HG03045 (cell line): Measurements from ENCODE around the gene ZP3.
"Not testable (repeated sequence)": the region's sequence is repeated elsewhere in the genome, so short reads cannot be mapped to it uniquely, and the experiment has no call there.

Experiments
- ATAC-seq: cut with Tn5 transposase; IDR thresholded peaks from one replicate; pipeline ENCODE4 v1.9.1; 2021; ENCODE audit warnings: mild to moderate bottlenecking, moderate library complexity; ENCODE audit not compliant: unreplicated experiment

Gene ZP3

DNA sequence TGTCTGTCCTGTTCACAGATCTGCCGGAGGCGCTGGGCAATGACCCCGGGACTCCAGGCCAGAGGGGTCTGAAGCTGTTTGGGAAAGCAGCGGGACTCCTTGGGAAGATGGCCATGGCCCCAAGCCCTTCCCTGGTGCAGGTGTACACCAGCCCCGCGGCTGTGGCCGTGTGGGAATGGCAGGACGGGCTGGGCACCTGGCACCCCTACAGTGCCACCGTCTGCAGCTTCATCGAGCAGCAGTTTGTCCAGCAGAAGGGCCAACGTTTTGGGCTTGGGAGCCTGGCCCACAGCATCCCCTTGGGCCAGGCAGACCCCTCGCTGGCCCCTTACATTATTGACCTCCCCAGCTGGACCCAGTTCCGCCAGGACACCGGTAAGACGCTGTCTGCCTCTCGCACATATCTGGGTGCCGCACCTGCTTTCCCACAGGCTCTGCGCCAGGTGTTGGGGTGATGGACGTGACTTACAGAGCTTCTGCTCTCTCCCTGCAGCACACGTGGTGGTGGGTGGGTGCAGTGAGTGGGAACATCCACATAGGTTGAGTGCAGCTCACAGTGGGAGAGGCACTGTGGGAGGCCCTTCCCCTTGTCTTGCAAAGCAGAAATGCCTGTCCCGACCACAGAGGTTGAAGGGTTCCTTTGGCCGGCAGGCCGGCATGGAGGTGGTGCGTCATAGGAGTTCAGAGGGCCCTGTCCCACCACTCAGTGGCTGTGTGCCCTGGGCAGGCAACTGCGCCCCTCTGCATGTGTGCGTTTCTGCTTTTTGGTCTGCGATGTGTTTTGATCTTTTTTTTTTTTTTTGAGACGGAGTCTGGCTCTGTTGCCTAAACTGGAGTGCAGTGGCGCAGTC, 55.9 kb downstream of the ZP3 start:
- ATAC-seq = not testable (repeated sequence)

DNA sequence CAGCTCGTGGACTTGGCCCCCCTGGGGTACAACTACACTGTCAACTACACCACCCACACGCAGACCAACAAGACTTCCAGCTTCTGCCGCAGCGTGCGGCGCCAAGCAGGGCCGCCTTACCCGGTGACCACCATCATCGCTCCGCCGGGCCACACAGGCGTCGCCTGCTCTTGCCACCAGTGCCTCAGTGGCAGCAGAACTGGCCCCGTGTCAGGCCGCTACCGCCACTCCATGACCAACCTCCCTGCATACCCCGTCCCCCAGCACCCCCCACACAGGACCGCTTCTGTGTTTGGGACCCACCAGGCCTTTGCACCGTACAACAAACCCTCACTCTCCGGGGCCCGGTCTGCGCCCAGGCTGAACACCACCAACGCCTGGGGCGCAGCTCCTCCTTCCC, 57.9 kb downstream of the ZP3 start:
- not testable (repeated sequence) for ATAC-seq

DNA sequence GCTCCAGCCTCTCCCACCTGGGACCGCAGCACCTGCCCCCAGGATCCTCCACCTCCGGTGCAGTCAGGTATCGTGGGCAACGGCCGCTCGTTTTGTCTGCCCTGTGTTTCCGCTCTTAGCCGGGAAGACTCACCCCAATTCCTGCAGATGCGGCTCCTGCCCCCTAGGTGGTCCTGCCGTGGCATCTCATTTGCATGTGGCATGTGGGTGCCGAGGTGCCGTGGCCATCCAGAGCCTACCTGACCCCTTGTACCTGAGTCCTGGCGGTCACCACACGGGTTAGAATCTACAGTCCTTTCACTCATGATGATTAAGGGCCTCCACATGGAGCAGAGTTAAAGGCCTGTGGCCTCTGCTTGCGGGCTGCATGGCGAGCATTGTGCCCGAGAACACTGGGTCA, 58.3 kb downstream of the ZP3 start:
- ATAC-seq = not testable (repeated sequence)

DNA sequence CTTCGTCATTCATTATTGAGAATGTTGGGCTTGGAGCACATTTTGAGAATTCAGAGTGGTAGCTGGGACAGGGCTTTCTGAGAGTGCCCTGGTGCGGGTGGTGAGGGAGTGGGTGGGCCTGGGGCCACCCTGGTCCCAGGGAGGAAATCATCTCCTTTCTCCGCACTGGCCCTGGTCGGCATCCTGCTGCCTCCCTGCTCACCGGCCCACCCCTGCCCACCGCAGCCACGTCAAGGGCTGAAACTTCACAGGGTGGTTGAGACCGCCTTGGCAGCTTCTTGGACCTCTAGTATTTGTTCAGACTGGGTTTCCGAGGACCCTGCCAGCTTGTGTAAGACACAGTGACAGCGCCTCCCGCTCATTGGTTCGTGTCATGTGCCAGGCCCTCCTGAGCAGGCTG, 59.7 kb downstream of the ZP3 start:
- not testable (repeated sequence) for ATAC-seq

DNA sequence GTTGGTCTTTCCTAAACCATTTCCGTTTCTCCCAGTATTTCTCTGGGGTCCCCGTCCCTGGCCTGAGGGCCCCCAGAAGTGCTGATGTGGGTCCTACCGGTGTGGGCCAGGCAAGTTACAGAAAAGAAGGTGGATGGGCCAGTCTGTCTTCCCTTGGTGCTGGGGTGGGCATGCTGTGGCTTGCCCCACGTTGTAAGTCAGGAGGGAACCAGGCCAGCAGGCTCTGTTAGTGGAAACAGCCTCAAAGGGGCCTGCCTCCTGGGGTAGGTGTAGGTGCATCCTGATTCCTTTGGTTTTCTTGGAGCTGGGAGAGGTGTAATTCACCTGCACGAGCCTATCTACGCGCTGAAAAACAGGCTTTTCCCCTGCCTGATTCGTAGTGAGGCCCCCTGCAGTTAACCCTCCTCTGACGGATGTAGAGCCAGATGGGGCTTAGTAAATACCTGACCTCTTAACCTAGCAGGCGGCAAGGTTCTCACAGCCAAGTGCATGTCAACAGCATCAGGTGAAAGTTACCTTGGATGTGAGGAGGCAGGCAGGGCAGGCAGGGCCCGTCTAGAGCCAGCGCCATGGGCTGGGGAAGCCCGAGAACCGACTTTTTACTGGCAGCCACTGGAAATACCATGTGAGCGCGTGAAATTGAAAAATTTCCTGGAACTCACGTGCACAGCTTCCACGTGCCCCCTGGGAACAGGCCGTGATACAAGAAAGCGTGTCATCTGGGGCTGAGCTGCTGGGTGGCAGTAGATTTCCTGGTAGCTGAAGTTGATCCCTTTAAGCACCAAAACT, 61.3 kb downstream of the ZP3 start:
- peak; percentile 18 for ATAC-seq

DNA sequence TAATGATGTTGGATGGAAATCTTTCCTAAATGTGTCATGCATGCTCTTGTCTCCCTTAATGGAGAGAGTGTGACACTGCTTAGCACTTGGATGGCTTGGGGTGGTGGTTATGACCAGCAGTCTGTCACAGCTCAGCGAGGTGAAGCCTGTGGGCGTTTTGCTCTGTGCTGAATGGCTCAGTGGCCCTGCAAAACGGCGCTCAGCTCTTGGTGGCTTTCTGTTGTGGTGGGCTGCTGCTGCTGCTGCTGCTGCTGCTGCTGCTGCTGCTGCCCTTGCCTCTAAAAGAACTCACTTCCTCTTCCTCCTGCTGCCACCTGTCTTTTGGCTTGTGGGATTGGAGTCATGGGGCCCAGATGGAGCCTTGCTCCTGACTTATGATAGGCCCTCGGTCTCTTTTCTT, 61.9 kb downstream of the ZP3 start:
- ATAC-seq = peak; percentile 99

DNA sequence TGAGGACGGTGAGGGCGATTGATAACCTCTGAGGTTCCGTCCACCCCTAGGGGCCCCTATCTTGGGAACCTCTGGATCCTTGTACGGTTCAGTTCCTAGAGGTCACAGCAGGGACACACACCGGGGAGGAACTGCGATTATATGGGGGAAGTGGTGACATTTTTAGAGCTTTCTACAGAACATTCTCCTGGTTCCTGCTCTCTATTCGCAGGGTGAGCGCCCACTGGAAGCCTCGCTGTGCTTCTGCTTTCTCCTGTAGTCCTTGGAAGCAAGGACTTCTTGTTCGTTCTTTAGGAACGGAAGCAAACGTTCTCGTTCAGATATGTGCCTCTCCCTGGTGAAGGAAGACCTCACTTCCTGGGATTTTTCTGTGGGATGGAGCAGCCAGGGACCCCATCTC, 63.2 kb downstream of the ZP3 start:
- not testable (repeated sequence) for ATAC-seq
